Measurements from ENCODE around the gene UGT1A3. TPM values are rescaled to one million over a fixed set of nuclear protein-coding genes. Genes with fewer than 3 reads are reported as not detected.

UGT1A3 gene
- total and polyA plus RNA-seq, 2 donors (not counting 1 experiment from before 2014, with no cell fraction given), result not detected

GRCh38 chr2:233792720-233793119 is 63.9 kb downstream of the UGT1A3 start:
- H4K20me1 ChIP-seq (ENCODE audit: control insufficient read depth, insufficient read depth, low read length, poor library complexity, severe bottlenecking), result no peaks in the 10 kb centered on the region
- Mint-ChIP-seq H3K27ac (no peak overlapping the region), H3K27me3 (peaks cover 6% of the 10 kb centered on the region), H3K4me1 (no peaks in the 10 kb centered on the region), H3K4me3 (no peak overlapping the region), H3K9me3 (ENCODE audit: insufficient read depth) (peaks cover 2% of the 10 kb centered on the region)
- no peak overlapping the region for H2AFZ ChIP-seq (ENCODE audit: insufficient read depth, low read depth, low read length, poor library complexity, severe bottlenecking)
- H3K27me3 ChIP-seq (replicated peaks in 1 of 4; ENCODE audit: control extremely low read depth in 1 of 4, control insufficient read depth in 3 of 4, insufficient read depth in 4 of 4, low read length in 3 of 4), result no peaks in the 10 kb centered on the region
- no peak overlapping the region for H3K27ac ChIP-seq (ENCODE audit: low read length in 2 of 2)
- ATAC-seq (ENCODE audit: low read depth), result no peak
- no peaks in the 10 kb centered on the region for H3K4me1 ChIP-seq (ENCODE audit: control insufficient read depth in 2 of 2, insufficient read depth in 2 of 2, low read length in 2 of 2)
- ChIA-PET CTCF (no interaction called here), POLR2A (no interaction called here)
- no peak for TF ChIP-seq CTCF (IDR thresholded peaks at IDR 0.05)
- TF ChIP-seq EZH2 (IDR thresholded peaks at IDR 0.05; ENCODE audit: borderline replicate concordance, insufficient read depth, low read depth, low read length, poor library complexity, severe bottlenecking), result no peak
- H3K9me3 ChIP-seq (ENCODE audit: control extremely low read depth in 1 of 3, control insufficient read depth in 2 of 3, insufficient read depth in 1 of 3, low read length in 2 of 3), result peaks cover 0 to 8% (median 0%) of the 10 kb centered on the region in 3 donors
- H3K79me2 ChIP-seq (ENCODE audit: control insufficient read depth, insufficient read depth, low read length), result no peaks in the 10 kb centered on the region
- intact Hi-C loops (cut with micrococcal nuclease), result no loop called here
- H3K4me3 ChIP-seq (ENCODE audit: control extremely low read depth in 1 of 5, extremely low read depth in 1 of 5, insufficient read depth in 1 of 5, low read depth in 2 of 5, low read length in 4 of 5), result no peak overlapping the region
- no peaks in the 10 kb centered on the region for H3K36me3 ChIP-seq (replicated peaks in 1 of 2; ENCODE audit: control extremely low read depth in 1 of 2, control insufficient read depth in 1 of 2, extremely low read depth in 1 of 2, insufficient read depth in 2 of 2, low read length in 1 of 2)
- WGBS (ENCODE audit: insufficient coverage), result 95% methylated on average over 6 of the region's 7 CpGs
- no peak for DNase-seq
- no peak overlapping the region for H3K4me2 ChIP-seq (replicated peaks; ENCODE audit: low read depth, low read length, poor library complexity, severe bottlenecking)
- H3K9ac ChIP-seq (ENCODE audit: low read length), result no peak overlapping the region

GRCh38 chr2:233793465-233794127 is 64.8 kb downstream of the UGT1A3 start:
- Histone ChIP-seq H3K4me3 (ENCODE audit: control extremely low read depth in 1 of 5, extremely low read depth in 1 of 5, insufficient read depth in 1 of 5, low read depth in 2 of 5, low read length in 4 of 5) (no peak overlapping the region), H3K9ac (ENCODE audit: low read length) (no peak overlapping the region), H3K79me2 (ENCODE audit: control insufficient read depth, insufficient read depth, low read length) (no peaks in the 10 kb centered on the region), H4K20me1 (ENCODE audit: control insufficient read depth, insufficient read depth, low read length, poor library complexity, severe bottlenecking) (no peaks in the 10 kb centered on the region), H3K4me2 (replicated peaks; ENCODE audit: low read depth, low read length, poor library complexity, severe bottlenecking) (no peak overlapping the region), H3K27ac (ENCODE audit: low read length in 2 of 2) (no peak overlapping the region), H2AFZ (ENCODE audit: insufficient read depth, low read depth, low read length, poor library complexity, severe bottlenecking) (no peak overlapping the region), H3K36me3 (replicated peaks in 1 of 2; ENCODE audit: control extremely low read depth in 1 of 2, control insufficient read depth in 1 of 2, extremely low read depth in 1 of 2, insufficient read depth in 2 of 2, low read length in 1 of 2) (no peaks in the 10 kb centered on the region), H3K9me3 (ENCODE audit: control extremely low read depth in 1 of 3, control insufficient read depth in 2 of 3, insufficient read depth in 1 of 3, low read length in 2 of 3) (peaks cover 0 to 8% (median 0%) of the 10 kb centered on the region in 3 donors), H3K4me1 (ENCODE audit: control insufficient read depth in 2 of 2, insufficient read depth in 2 of 2, low read length in 2 of 2) (no peaks in the 10 kb centered on the region), H3K27me3 (replicated peaks in 1 of 4; ENCODE audit: control extremely low read depth in 1 of 4, control insufficient read depth in 3 of 4, insufficient read depth in 4 of 4, low read length in 3 of 4) (no peaks in the 10 kb centered on the region)
- no peaks in the 10 kb centered on the region for H3K4me1 Mint-ChIP-seq
- TF ChIP-seq EZH2 (IDR thresholded peaks at IDR 0.05; ENCODE audit: borderline replicate concordance, insufficient read depth, low read depth, low read length, poor library complexity, severe bottlenecking) (no peak), CTCF (IDR thresholded peaks at IDR 0.05) (no peak)
- WGBS (ENCODE audit: insufficient coverage), result 88% methylated on average over 15 of the region's 18 CpGs
- intact Hi-C loops (cut with micrococcal nuclease), result no loop called here
- no peak overlapping the region for H3K27ac Mint-ChIP-seq
- ChIA-PET CTCF (no interaction called here), POLR2A (no interaction called here)
- H3K4me3 Mint-ChIP-seq, result no peak overlapping the region
- peaks cover 2% of the 10 kb centered on the region for H3K9me3 Mint-ChIP-seq (ENCODE audit: insufficient read depth)
- ATAC-seq (ENCODE audit: low read depth) (no peak), DNase-seq (no peak)
- peaks cover 6% of the 10 kb centered on the region for H3K27me3 Mint-ChIP-seq

Measured in B cell (primary cell).